ENCODE measurements around the gene PHTF1. TPM values are rescaled to one million over a fixed set of nuclear protein-coding genes. Genes with fewer than 3 reads are reported as not detected.
A peak's percentile ranks its signal among the peaks of the same experiment; 100 is the strongest.

PHTF1 gene
- total RNA-seq, 2 donors from 2014 or later, result 8.5 to 9.8 TPM

- H3K9ac ChIP-seq (ENCODE audit: low read depth in 2 of 2, low read length in 2 of 2), result no peak overlapping the region
- intact Hi-C loops (cut with DNase I), result loop anchor here (5.0 kb wide), 2 partner anchors 536 to 961 kb away; partner anchors contain the start of gene PPM1J
- no peak for TF ChIP-seq CTCF (IDR thresholded peaks at IDR 0.05)
- no peaks in the 10 kb centered on the region for H3K4me1 ChIP-seq
- no peak for DNase-seq
- H3K27me3 ChIP-seq, result no peaks in the 10 kb centered on the region
- no peak overlapping the region for H3K4me3 ChIP-seq
- H3K27ac ChIP-seq, result no peak overlapping the region
- H3K36me3 ChIP-seq, result peaks cover 4% of the 10 kb centered on the region
- H3K9me3 ChIP-seq, result no peaks in the 10 kb centered on the region
These were observed 81.2 kb downstream of the PHTF1 start for GRCh38 chr1:113678159-113678469.

GRCh38 chr1:113677250-113678158 is 81.8 kb downstream of the PHTF1 start:
- DNase-seq, result no peak
- intact Hi-C loops (cut with DNase I), result loop anchor here (5.0 kb wide), 2 partner anchors 535 to 960 kb away; partner anchors contain the start of gene PPM1J
- H3K36me3 ChIP-seq, result peaks cover 4% of the 10 kb centered on the region
- TF ChIP-seq CTCF (IDR thresholded peaks at IDR 0.05), result peak; percentile 49
- H3K27me3 ChIP-seq, result no peaks in the 10 kb centered on the region
- H3K4me1 ChIP-seq, result no peaks in the 10 kb centered on the region
- no peak overlapping the region for H3K9ac ChIP-seq (ENCODE audit: low read depth in 2 of 2, low read length in 2 of 2)
- no peaks in the 10 kb centered on the region for H3K9me3 ChIP-seq
- H3K27ac ChIP-seq, result no peak overlapping the region
- no peak overlapping the region for H3K4me3 ChIP-seq

- Histone ChIP-seq H3K27ac (no peak overlapping the region), H3K36me3 (no peaks in the 10 kb centered on the region), H3K4me3 (no peak overlapping the region), H3K27me3 (no peaks in the 10 kb centered on the region), H3K9ac (ENCODE audit: low read depth in 2 of 2, low read length in 2 of 2) (no peak overlapping the region), H3K4me1 (no peaks in the 10 kb centered on the region), H3K9me3 (no peaks in the 10 kb centered on the region)
- DNase-seq, result no peak
- no peak for TF ChIP-seq CTCF (IDR thresholded peaks at IDR 0.05)
- intact Hi-C loops (cut with DNase I), result loop anchor here (5.0 kb wide), 2 partner anchors 534 to 959 kb away; partner anchors contain the start of gene PPM1J
These were observed 82.8 kb downstream of the PHTF1 start for GRCh38 chr1:113676524-113676923.

- Histone ChIP-seq H3K4me1 (no peaks in the 10 kb centered on the region), H3K27me3 (no peaks in the 10 kb centered on the region), H3K27ac (no peak overlapping the region), H3K36me3 (no peaks in the 10 kb centered on the region), H3K9me3 (no peaks in the 10 kb centered on the region), H3K4me3 (no peak overlapping the region), H3K9ac (ENCODE audit: low read depth in 2 of 2, low read length in 2 of 2) (no peak overlapping the region)
- no peak for DNase-seq
- intact Hi-C loops (cut with DNase I), result loop anchor here (5.0 kb wide), 2 partner anchors 533 to 958 kb away; partner anchors contain the start of gene PPM1J
- no peak for TF ChIP-seq CTCF (IDR thresholded peaks at IDR 0.05)
These were observed 84.0 kb downstream of the PHTF1 start for GRCh38 chr1:113675302-113675701.

GRCh38 chr1:113674591-113674990 is 84.7 kb downstream of the PHTF1 start:
- Histone ChIP-seq H3K9ac (ENCODE audit: low read depth in 2 of 2, low read length in 2 of 2) (no peak overlapping the region), H3K27me3 (no peaks in the 10 kb centered on the region), H3K4me1 (no peaks in the 10 kb centered on the region), H3K9me3 (no peaks in the 10 kb centered on the region), H3K27ac (no peak overlapping the region), H3K36me3 (no peaks in the 10 kb centered on the region), H3K4me3 (no peak overlapping the region)
- DNase-seq, result no peak
- TF ChIP-seq CTCF (IDR thresholded peaks at IDR 0.05), result no peak
- intact Hi-C loops (cut with DNase I), result no loop called here

Data from colonic mucosa (tissue), 4 donors.